ENCODE results near the gene STIP1. TPM values are rescaled to one million over a fixed set of nuclear protein-coding genes. Genes with fewer than 3 reads are reported as not detected.

Gene STIP1
- total RNA-seq, 1 experiment from 2014 or later: 299 TPM

DNA sequence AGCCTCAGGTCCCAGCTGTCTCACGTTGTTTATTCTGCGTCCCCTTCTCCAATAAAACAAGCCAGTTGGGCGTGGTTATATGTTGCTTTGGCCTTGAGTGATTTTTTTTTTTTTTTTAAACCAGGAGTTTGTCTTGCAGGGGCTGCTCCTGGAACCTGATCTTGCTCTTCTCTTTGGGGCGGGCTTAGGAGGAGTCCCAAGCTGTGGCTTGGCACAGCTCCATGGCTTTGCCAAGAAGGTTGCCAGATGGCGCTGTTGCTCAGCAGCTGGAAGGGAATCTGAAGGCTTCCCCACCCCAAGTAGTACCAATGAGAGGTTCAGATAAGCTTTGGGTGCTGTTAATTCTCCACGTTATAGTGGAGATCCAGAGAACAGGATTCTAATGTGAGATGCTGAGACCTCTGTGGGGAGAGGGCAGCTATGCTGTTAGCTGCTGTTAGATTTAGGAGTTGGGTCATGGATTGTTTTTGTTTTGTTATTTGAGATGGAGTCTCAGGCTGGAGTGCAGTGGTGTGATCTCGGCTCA lies 18.6 kb downstream of the STIP1 start:
- Histone ChIP-seq H3F3A (ENCODE audit: insufficient read depth, low read depth) (peaks cover 83% of the 10 kb centered on the region), H3K4me2 (no peak overlapping the region), H2AFZ (no peak overlapping the region), H3K27ac (no peak overlapping the region), H3K79me2 (ENCODE audit: low read depth) (no peaks in the 10 kb centered on the region), H3K9me2 (ENCODE audit: insufficient read depth) (no peaks in the 10 kb centered on the region), H4K20me1 (ENCODE audit: insufficient read depth) (peaks cover 28% of the 10 kb centered on the region), H3K4me3 (no peak overlapping the region), H3K36me3 (ENCODE audit: low read depth) (peaks cover 15% of the 10 kb centered on the region; the same call in 1 of the 2 replicates), H3K4me1 (replicated peaks; ENCODE audit: insufficient read depth) (0 out of 2 replicates have a peak, but pooled peaks cover 4% of the 10 kb centered on the region), H3K9me3 (ENCODE audit: insufficient read depth, low read depth) (no peaks in the 10 kb centered on the region), H3K27me3 (ENCODE audit: insufficient read depth, low read depth) (no peaks in the 10 kb centered on the region)
- POLR2A ChIA-PET (ENCODE audit: unreplicated experiment): interaction anchor here (0.6 to 0.7 kb wide), 4 partner anchors 67 to 1287 kb away, joined by 3 to 10 read pairs (median 8); no protein-coding TSS in a partner anchor
- TF ChIP-seq CTCF (conservative IDR thresholded peaks at IDR 0.05) (peak; percentile 88), EZH2 (IDR thresholded peaks at IDR 0.05; ENCODE audit: low read depth) (no peak)
- DNase-seq: peak; percentile 85 to 93
- intact Hi-C loops (cut with micrococcal nuclease; ENCODE audit: unreplicated experiment): loop anchor here (1.0 kb wide), 5 partner anchors 48 to 449 kb away; no protein-coding TSS in a partner anchor
- CTCF ChIA-PET: interaction anchor here (0.6 to 1.9 kb wide), 16 partner anchors 8 to 151 kb away, joined by 3 to 23 read pairs (median 4); partner anchors contain the start of genes NUDT22, PRDX5 and TRPT1
- BruUV-seq (replicated peaks): no TSS peak

GRCh38 chr11:64206457-64207255 lies 20.7 kb downstream of the STIP1 start, which contains the start of gene FERMT3:
TSS of gene FERMT3 (plus strand) at chr11:64206721. CDS start at chr11:64207365, 644 bp downstream.
- no peak within 1 kb of the TSS for H2AFZ ChIP-seq
- no peak within 1 kb of the TSS for H3K4me3 ChIP-seq
- intact Hi-C loops (cut with micrococcal nuclease; ENCODE audit: unreplicated experiment): no loop called here
- no peak within 1 kb of the TSS for H3K4me2 ChIP-seq
- CTCF ChIA-PET: interaction anchor here (0.5 to 0.7 kb wide), 4 partner anchors 19 to 1401 kb away, joined by 3 to 7 read pairs (median 4); partner anchors contain the start of genes NUDT22, NXF1 and TRPT1
- POLR2A ChIA-PET (ENCODE audit: unreplicated experiment): interaction anchor here (0.5 to 0.6 kb wide), 2 partner anchors 15 to 40 kb away, joined by 5 to 6 read pairs; no protein-coding TSS in a partner anchor
- H3K9me2 ChIP-seq (ENCODE audit: insufficient read depth): no peaks in the 10 kb centered on the region
- H3K27me3 ChIP-seq (ENCODE audit: insufficient read depth, low read depth): no peaks in the 10 kb centered on the region
- H3K4me1 ChIP-seq (replicated peaks; ENCODE audit: insufficient read depth): 0 out of 2 replicates have a peak, but pooled peaks cover 4% of the 10 kb centered on the region
- H3K27ac ChIP-seq: no peak within 1 kb of the TSS
- H3F3A ChIP-seq (ENCODE audit: insufficient read depth, low read depth): peaks cover 63% of the 10 kb centered on the region
- peaks cover 24% of the 10 kb centered on the region for H4K20me1 ChIP-seq (ENCODE audit: insufficient read depth)
- TF ChIP-seq CTCF (conservative IDR thresholded peaks at IDR 0.05): no peak
- TF ChIP-seq EZH2 (IDR thresholded peaks at IDR 0.05; ENCODE audit: low read depth): no peak
- H3K9me3 ChIP-seq (ENCODE audit: insufficient read depth, low read depth): no peaks in the 10 kb centered on the region
- H3K36me3 ChIP-seq (ENCODE audit: low read depth): peaks cover 11% of the 10 kb centered on the region; the same call in 1 of the 2 replicates
- H3K79me2 ChIP-seq (ENCODE audit: low read depth): no peaks in the 10 kb centered on the region
- no TSS peak for BruUV-seq (replicated peaks)
- no peak for DNase-seq

- TF ChIP-seq EZH2 (IDR thresholded peaks at IDR 0.05; ENCODE audit: low read depth) (no peak), CTCF (conservative IDR thresholded peaks at IDR 0.05) (no peak)
- BruUV-seq (replicated peaks): no TSS peak
- 0 out of 2 replicates have a peak, but pooled peaks cover 6% of the 10 kb centered on the region for H3K36me3 ChIP-seq (ENCODE audit: low read depth)
- peaks cover 55% of the 10 kb centered on the region for H3F3A ChIP-seq (ENCODE audit: insufficient read depth, low read depth)
- H4K20me1 ChIP-seq (ENCODE audit: insufficient read depth): peaks cover 21% of the 10 kb centered on the region
- H2AFZ ChIP-seq: no peak overlapping the region
- H3K79me2 ChIP-seq (ENCODE audit: low read depth): no peaks in the 10 kb centered on the region
- H3K27me3 ChIP-seq (ENCODE audit: insufficient read depth, low read depth): no peaks in the 10 kb centered on the region
- no peak overlapping the region for H3K4me3 ChIP-seq
- H3K4me1 ChIP-seq (replicated peaks; ENCODE audit: insufficient read depth): 0 out of 2 replicates have a peak, but pooled peaks cover 4% of the 10 kb centered on the region
- H3K9me3 ChIP-seq (ENCODE audit: insufficient read depth, low read depth): no peaks in the 10 kb centered on the region
- intact Hi-C loops (cut with micrococcal nuclease; ENCODE audit: unreplicated experiment): no loop called here
- no peak for DNase-seq
- no peak overlapping the region for H3K4me2 ChIP-seq
- no peaks in the 10 kb centered on the region for H3K9me2 ChIP-seq (ENCODE audit: insufficient read depth)
- H3K27ac ChIP-seq: no peak overlapping the region
- CTCF ChIA-PET: interaction anchor here (0.5 to 0.7 kb wide), 4 partner anchors 77 to 1402 kb away, joined by 3 to 7 read pairs (median 3); partner anchors contain the start of gene NXF1
- POLR2A ChIA-PET (ENCODE audit: unreplicated experiment): no interaction called here
These were observed 21.5 kb downstream of the STIP1 start for GRCh38 chr11:64207256-64208085.
